ENCODE results near the gene CNTN5. TPM values are rescaled to one million over a fixed set of nuclear protein-coding genes. Genes with fewer than 3 reads are reported as not detected.

The CNTN5 gene
- total RNA-seq, 2 experiments from 2014 or later = not detected

DNA sequence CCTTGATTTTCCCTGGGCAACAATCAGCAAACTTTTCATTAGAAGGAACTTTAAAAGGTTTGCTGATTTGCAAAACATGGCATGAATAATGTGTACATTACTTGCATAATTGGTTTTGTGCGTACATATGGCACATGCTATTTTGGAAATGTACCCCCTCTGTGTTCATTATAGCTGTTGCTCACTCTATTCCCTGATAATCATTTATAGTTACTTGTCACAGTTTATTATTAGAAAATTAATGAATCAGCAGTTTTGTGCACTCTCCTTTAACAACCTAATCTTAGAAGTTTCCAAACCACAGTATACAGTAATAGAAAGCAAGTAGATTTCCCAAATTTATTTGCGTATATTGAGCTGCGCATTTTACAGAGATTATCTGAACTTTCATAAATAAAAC is 389.9 kb downstream of the CNTN5 start:
- no peak overlapping the region for H3K4me3 Mint-ChIP-seq
- peaks cover 6% of the 10 kb centered on the region for H3K9me3 Mint-ChIP-seq
- DNase-seq = no peak
- CTCF ChIA-PET = no interaction called here
- no peaks in the 10 kb centered on the region for H3K27me3 Mint-ChIP-seq
- no peaks in the 10 kb centered on the region for H3K36me3 Mint-ChIP-seq (ENCODE audit: low read depth)
- H3K4me1 Mint-ChIP-seq = no peaks in the 10 kb centered on the region
- POLR2A ChIA-PET = no interaction called here
- H3K27ac Mint-ChIP-seq = no peak overlapping the region

- Mint-ChIP-seq H3K4me1 (no peaks in the 10 kb centered on the region), H3K36me3 (ENCODE audit: low read depth) (no peaks in the 10 kb centered on the region), H3K9me3 (peaks cover 10% of the 10 kb centered on the region), H3K27ac (no peak overlapping the region), H3K27me3 (no peaks in the 10 kb centered on the region), H3K4me3 (no peak overlapping the region)
- ChIA-PET POLR2A (no interaction called here), CTCF (no interaction called here)
- no peak for DNase-seq
Observed at GRCh38 chr11:99418927-99419720, 398.4 kb downstream of the CNTN5 start.

DNA sequence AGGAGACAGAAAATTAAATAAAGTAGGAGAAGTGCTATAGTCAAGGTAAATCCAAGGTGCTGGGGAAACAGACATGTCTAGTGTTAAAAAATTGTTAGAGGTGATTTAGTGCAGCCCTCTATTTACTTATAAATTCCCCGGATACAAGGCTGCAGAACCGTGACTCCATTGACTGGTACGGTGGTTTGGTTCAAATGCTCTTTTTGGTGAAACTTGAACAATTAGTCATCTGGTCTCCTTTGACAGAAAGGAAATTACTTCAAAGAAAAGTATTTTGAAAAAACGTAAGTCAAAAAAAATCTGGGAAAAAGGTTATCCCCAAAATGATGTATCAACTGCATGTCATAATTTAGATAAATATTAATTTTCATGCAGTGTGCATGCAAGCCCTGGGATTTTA is 399.2 kb downstream of the CNTN5 start:
- Mint-ChIP-seq H3K36me3 (ENCODE audit: low read depth) (no peaks in the 10 kb centered on the region), H3K27ac (no peak overlapping the region), H3K4me3 (no peak overlapping the region), H3K4me1 (no peaks in the 10 kb centered on the region), H3K27me3 (no peaks in the 10 kb centered on the region), H3K9me3 (peaks cover 14% of the 10 kb centered on the region)
- POLR2A ChIA-PET = no interaction called here
- CTCF ChIA-PET = no interaction called here
- no peak for DNase-seq

DNA sequence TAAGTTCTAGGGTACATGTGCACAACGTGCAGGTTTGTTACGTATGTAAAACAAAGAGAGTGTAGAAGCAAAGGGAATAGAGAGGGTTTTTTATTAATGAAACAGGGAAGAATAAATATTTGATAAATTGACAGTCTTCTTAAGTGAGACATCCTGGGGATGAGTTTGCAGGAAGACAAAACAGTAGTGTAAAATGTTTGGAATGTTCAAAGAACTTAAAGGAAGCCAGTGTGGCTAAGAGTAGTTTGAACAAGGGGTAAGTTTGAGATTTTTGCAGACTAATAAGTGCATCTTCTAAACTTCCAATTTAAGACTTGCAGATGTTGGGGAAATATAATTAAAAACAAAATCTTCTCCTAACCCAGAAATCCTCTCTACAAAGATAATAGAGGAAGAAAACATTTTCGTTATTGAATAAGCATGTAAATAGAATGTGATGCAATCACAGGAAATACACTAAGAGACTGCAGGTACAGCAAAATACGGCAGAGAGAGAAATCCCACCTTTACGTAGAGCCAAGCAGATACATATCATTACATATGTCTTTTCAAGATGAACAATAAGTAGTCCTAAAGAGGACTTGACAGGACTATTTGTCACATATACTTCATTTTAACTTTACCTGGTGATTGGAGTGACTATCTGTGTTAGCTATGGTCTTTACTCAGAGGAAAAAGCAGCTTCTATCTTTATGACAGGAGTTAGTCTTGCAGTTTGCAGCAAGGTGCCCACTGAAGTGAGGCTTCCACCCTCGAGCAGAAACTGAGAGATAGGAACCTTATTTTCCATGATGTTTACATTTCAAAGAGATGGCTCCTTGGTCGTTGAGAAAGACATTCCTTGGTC is 402.1 kb downstream of the CNTN5 start:
- no peak overlapping the region for H3K4me3 Mint-ChIP-seq
- ChIA-PET POLR2A (no interaction called here), CTCF (no interaction called here)
- no peak for DNase-seq
- no peaks in the 10 kb centered on the region for H3K4me1 Mint-ChIP-seq
- H3K9me3 Mint-ChIP-seq = peaks cover 14% of the 10 kb centered on the region
- no peak overlapping the region for H3K27ac Mint-ChIP-seq
- H3K36me3 Mint-ChIP-seq (ENCODE audit: low read depth) = no peaks in the 10 kb centered on the region
- H3K27me3 Mint-ChIP-seq = no peaks in the 10 kb centered on the region

GRCh38 chr11:99423428-99423983 is 402.8 kb downstream of the CNTN5 start:
- Mint-ChIP-seq H3K27me3 (no peaks in the 10 kb centered on the region), H3K36me3 (ENCODE audit: low read depth) (no peaks in the 10 kb centered on the region), H3K27ac (no peak overlapping the region), H3K4me3 (no peak overlapping the region), H3K9me3 (peaks cover 14% of the 10 kb centered on the region), H3K4me1 (no peaks in the 10 kb centered on the region)
- ChIA-PET CTCF (no interaction called here), POLR2A (no interaction called here)
- no peak for DNase-seq

DNA sequence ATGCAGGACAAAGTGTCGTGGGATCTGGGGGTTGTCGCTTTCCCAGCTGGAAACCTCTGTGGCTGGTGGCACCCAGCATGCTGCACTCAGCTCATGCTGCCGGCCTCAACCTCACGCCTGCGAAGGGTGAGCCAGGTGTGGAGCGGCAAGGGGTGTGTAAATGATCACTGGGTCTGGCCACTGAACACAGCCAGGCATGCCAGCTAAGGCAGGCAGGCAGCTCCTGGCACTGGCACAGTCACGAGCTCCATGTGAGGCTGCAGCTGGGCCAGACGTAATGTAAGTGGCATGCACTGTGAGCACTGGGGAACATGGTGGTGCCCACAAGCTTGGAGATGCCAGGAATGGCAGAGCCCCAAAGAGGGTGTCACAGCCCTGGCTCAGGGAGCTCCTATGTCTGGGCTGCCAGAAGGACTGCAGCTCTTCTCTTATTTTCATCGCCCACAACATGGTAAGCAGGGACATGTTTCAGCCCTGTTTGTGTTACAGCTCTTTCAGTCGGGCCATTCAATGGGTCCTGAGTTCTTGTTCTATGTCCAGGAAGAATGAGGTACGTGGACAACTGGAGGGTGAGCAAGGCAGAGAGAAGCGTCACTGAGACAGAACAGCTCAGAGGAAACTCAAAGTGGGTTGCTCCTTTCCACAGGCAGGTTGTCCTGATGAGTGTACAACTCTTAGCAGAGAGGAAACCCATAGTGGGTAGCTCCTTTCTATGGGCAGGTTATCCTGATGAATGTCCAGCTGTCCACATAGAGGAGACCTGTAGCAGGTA is 403.8 kb downstream of the CNTN5 start:
- H3K4me1 Mint-ChIP-seq = no peaks in the 10 kb centered on the region
- H3K4me3 Mint-ChIP-seq = no peak overlapping the region
- no peaks in the 10 kb centered on the region for H3K36me3 Mint-ChIP-seq (ENCODE audit: low read depth)
- POLR2A ChIA-PET = no interaction called here
- CTCF ChIA-PET = no interaction called here
- DNase-seq = no peak
- no peaks in the 10 kb centered on the region for H3K27me3 Mint-ChIP-seq
- H3K27ac Mint-ChIP-seq = no peak overlapping the region
- H3K9me3 Mint-ChIP-seq = peaks cover 14% of the 10 kb centered on the region

GRCh38 chr11:99425596-99425995 is 404.8 kb downstream of the CNTN5 start:
- H3K27me3 Mint-ChIP-seq = no peaks in the 10 kb centered on the region
- H3K27ac Mint-ChIP-seq = no peak overlapping the region
- no peaks in the 10 kb centered on the region for H3K4me1 Mint-ChIP-seq
- DNase-seq = no peak
- peaks cover 14% of the 10 kb centered on the region for H3K9me3 Mint-ChIP-seq
- POLR2A ChIA-PET = no interaction called here
- H3K4me3 Mint-ChIP-seq = no peak overlapping the region
- no peaks in the 10 kb centered on the region for H3K36me3 Mint-ChIP-seq (ENCODE audit: low read depth)
- CTCF ChIA-PET = no interaction called here

- Mint-ChIP-seq H3K36me3 (ENCODE audit: low read depth) (no peaks in the 10 kb centered on the region), H3K4me1 (no peaks in the 10 kb centered on the region), H3K4me3 (no peak overlapping the region), H3K27ac (no peak overlapping the region), H3K27me3 (no peaks in the 10 kb centered on the region), H3K9me3 (peaks cover 10% of the 10 kb centered on the region)
- ChIA-PET CTCF (no interaction called here), POLR2A (no interaction called here)
- DNase-seq = no peak
Observed at GRCh38 chr11:99432677-99433076, 411.9 kb downstream of the CNTN5 start.

- H3K27ac Mint-ChIP-seq = no peak overlapping the region
- no peaks in the 10 kb centered on the region for H3K36me3 Mint-ChIP-seq (ENCODE audit: low read depth)
- ChIA-PET POLR2A (no interaction called here), CTCF (no interaction called here)
- no peaks in the 10 kb centered on the region for H3K9me3 Mint-ChIP-seq
- DNase-seq = no peak
- H3K4me3 Mint-ChIP-seq = no peak overlapping the region
- no peaks in the 10 kb centered on the region for H3K4me1 Mint-ChIP-seq
- H3K27me3 Mint-ChIP-seq = no peaks in the 10 kb centered on the region
Observed at GRCh38 chr11:99443276-99443675, 422.5 kb downstream of the CNTN5 start.

- CTCF ChIA-PET = no interaction called here
- no peaks in the 10 kb centered on the region for H3K9me3 Mint-ChIP-seq
- no peak for DNase-seq
- POLR2A ChIA-PET = no interaction called here
- no peaks in the 10 kb centered on the region for H3K27me3 Mint-ChIP-seq
- no peaks in the 10 kb centered on the region for H3K4me1 Mint-ChIP-seq
- no peak overlapping the region for H3K27ac Mint-ChIP-seq
- H3K36me3 Mint-ChIP-seq (ENCODE audit: low read depth) = no peaks in the 10 kb centered on the region
- no peak overlapping the region for H3K4me3 Mint-ChIP-seq
Observed at GRCh38 chr11:99446400-99446799, 425.7 kb downstream of the CNTN5 start.

DNA sequence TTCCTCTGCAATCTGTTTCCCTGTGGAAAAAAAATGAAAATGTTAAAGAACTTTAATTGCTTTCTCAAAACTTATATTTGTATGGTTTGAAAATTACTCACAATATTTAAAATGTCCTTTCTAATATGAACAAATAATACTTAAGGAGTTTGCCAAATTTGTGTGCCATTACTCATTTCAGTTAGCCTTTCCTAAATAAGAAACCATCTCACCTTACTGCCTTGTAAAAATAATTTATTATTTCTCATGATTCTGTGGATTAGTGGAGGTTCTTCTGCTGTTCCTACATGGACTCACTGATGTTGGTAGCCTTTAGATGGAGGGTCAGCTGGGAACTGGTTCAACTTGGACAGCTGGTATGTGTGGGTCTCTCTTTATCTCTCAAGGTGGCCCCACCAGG is 428.6 kb downstream of the CNTN5 start:
- Mint-ChIP-seq H3K27me3 (no peaks in the 10 kb centered on the region), H3K27ac (no peak overlapping the region), H3K9me3 (peaks cover 2% of the 10 kb centered on the region), H3K4me1 (no peaks in the 10 kb centered on the region), H3K36me3 (ENCODE audit: low read depth) (no peaks in the 10 kb centered on the region), H3K4me3 (no peak overlapping the region)
- ChIA-PET POLR2A (no interaction called here), CTCF (no interaction called here)
- no peak for DNase-seq

DNA sequence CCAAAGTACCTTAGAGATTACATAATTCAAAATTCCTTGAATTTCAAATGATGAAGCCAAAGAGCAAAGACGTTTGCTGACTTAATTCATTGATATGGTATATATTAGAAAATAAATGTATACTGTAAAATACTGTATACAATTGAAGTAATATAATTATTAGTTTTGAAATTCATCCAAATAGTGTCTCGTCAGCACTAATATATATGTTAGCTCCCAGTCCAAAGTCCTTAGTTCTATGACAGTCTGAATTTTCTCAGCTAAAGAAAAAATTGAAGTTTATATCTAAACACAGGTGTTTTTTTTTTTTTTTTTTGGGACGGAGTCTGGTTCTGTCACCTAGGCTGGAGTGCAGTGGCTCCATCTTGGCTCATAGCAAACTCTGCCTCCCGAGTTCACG is 431.3 kb downstream of the CNTN5 start:
- POLR2A ChIA-PET = no interaction called here
- no peaks in the 10 kb centered on the region for H3K27me3 Mint-ChIP-seq
- CTCF ChIA-PET = no interaction called here

DNA sequence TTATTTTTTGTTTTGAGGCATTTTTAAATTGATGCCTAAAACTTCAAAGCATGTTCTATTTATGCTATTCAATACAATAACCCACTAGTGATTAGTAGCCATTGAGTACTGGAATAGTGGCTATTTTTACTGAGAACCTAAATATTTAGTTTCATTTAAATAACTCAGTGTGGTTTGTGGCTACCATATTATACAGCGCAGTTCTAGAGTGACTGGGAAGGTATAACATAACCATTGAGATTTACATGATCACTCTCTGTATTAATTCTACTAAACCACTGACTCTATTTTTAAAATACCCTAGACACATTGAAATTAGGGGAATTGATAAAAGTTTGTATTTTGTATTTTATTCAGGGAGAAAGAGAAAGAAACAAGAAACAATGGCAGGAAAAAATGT is 441.2 kb downstream of the CNTN5 start:
- H3K27ac Mint-ChIP-seq = no peak overlapping the region
- H3K9me3 Mint-ChIP-seq = peaks cover 14% of the 10 kb centered on the region
- no peaks in the 10 kb centered on the region for H3K4me1 Mint-ChIP-seq
- ChIA-PET POLR2A (no interaction called here), CTCF (no interaction called here)
- no peaks in the 10 kb centered on the region for H3K27me3 Mint-ChIP-seq
- H3K4me3 Mint-ChIP-seq = no peak overlapping the region
- H3K36me3 Mint-ChIP-seq (ENCODE audit: low read depth) = no peaks in the 10 kb centered on the region
- DNase-seq = no peak

More for the DNA sequence above, 431.3 kb downstream of the CNTN5 start:
- DNase-seq = no peak
- Mint-ChIP-seq H3K27ac (no peak overlapping the region), H3K9me3 (peaks cover 9% of the 10 kb centered on the region), H3K4me1 (no peaks in the 10 kb centered on the region), H3K36me3 (ENCODE audit: low read depth) (no peaks in the 10 kb centered on the region), H3K4me3 (no peak overlapping the region)
